Transverse colon (tissue), 4 donors: ENCODE results near the gene EIF1.

ENCODE experiments used
- CTCF ChIP-seq, 5 experiments: fragments of 200-600 bp in 3 of 5; fragments of 450-650 bp in 2 of 5; sonication (generic) in 3 of 5; IDR thresholded peaks; 1 replicate in 2 of 5; 2 replicates in 3 of 5; pipeline ENCODE4 v1.5.1; 2016 to 2017; ENCODE audit warnings: antibody characterized with exemption in 5 of 5, inconsistent platforms in 3 of 5, mild to moderate bottlenecking in 2 of 5, moderate library complexity in 1 of 5
- EP300 ChIP-seq: sonication (generic); formaldehyde crosslinking; IDR thresholded peaks from one replicate; pipeline ENCODE4 v1.6.1; 2017; ENCODE audit warnings: antibody characterized with exemption, low read depth
- POLR2A ChIP-seq: fragments of 450-650 bp; IDR thresholded peaks from one replicate; pipeline ENCODE4 v1.6.1; 2016; ENCODE audit warnings: antibody characterized with exemption, mild to moderate bottlenecking, moderate library complexity
- POLR2AphosphoS5 ChIP-seq, 3 donors: sonication (generic); formaldehyde crosslinking; IDR thresholded peaks; one replicate each; pipeline ENCODE4 v1.6.1; 2016; ENCODE audit warnings: antibody characterized with exemption in 3 of 3

GRCh38 chr17:41680426-41681040 lies 8.2 kb upstream of the EIF1 start:
- TF ChIP-seq POLR2AphosphoS5 (IDR thresholded peaks at IDR 0.05): no peak
- TF ChIP-seq CTCF (IDR thresholded peaks at IDR 0.05): no peak
- TF ChIP-seq POLR2A: no peak
- TF ChIP-seq EP300: no peak
